T-helper 1 cell treated with Interleukin-12 subunit alpha and Interleukin-12 subunit beta and Interleukin-4 antibody, amounts not matched to agents 30 ng/mL and 1 ng/mL, for 36 hours (primary cell): ENCODE data around the gene HERC3. TPM values are rescaled to one million over a fixed set of nuclear protein-coding genes. Genes with fewer than 3 reads are reported as not detected.

Experiments
- intact Hi-C: fragments of 100-400 bp; cut with micrococcal nuclease; formaldehyde crosslinking; loops from one replicate; pipeline ENCODE4 v1.15.1; 2024
- total RNA-seq: library from RNA; stranded (reverse); gene quantifications from 2 replicates; pipeline ENCODE4 v1.2.3, GENCODE V29; 2022

Gene HERC3
- total RNA-seq, 1 donor from 2014 or later: 33.2 TPM

DNA sequence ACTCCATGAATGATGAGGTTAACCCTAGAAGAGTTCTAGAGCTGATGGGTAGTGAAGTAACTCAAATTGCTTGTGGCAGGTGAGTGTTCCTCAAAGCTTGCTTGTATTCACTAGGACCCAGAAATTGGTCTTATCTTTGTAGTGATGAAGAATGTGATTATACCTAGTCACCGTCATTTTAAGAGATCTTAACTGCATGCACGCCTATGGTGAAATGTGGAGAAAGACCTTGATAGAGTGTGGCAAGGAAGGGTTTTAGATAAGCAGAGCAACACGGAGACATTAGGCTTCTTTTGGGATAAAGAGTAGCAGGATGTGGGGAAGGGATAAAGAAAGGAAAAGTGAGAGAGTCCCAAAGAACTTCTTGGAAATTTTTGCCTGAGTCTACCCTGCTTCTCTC lies 62.9 kb downstream of the HERC3 start:
- intact Hi-C loops: no loop called here

- intact Hi-C loops: loop anchor here (1.0 to 2.0 kb wide), 4 partner anchors 66 to 446 kb away; no protein-coding TSS in a partner anchor
Observed at GRCh38 chr4:88659055-88659889, 67.0 kb downstream of the HERC3 start.

DNA sequence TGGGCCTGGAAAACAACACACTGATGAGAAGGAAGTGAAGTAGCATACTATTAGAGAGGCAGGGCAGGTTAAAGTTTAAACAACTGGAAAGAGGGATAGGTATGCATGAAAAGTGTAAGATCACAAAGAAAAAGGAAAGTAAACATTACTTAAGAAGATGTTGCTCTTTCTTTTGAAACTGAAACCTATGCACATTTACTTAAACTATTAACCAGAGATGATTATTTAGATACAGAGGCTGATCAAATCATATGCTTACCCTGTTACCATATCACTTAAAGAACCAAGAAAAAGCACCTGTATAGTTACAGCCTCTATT lies 67.6 kb downstream of the HERC3 start:
- intact Hi-C loops: loop anchor here (1.0 to 2.0 kb wide), 4 partner anchors 67 to 447 kb away; no protein-coding TSS in a partner anchor

GRCh38 chr4:88660446-88661294 lies 68.4 kb downstream of the HERC3 start:
- intact Hi-C loops: no loop called here

DNA sequence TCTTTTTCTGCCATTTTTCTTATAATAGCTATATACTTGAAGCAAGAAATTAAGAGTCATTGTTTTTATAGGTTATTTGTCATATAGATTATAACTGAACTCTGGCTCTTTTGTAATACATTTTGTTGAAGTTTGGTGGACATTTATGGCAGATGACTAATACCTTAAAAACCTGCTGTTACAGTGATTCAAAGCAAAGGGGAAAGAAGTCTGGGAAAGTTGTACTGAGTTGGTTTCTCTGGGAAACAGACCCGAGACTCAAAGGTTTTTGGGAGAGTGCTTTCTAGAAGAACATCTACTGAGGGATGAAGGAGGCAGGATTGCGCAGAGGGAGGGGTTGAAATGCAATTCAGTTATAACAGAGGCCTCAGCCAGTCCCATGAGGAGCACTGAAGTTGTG lies 69.5 kb downstream of the HERC3 start:
- intact Hi-C loops: no loop called here

DNA sequence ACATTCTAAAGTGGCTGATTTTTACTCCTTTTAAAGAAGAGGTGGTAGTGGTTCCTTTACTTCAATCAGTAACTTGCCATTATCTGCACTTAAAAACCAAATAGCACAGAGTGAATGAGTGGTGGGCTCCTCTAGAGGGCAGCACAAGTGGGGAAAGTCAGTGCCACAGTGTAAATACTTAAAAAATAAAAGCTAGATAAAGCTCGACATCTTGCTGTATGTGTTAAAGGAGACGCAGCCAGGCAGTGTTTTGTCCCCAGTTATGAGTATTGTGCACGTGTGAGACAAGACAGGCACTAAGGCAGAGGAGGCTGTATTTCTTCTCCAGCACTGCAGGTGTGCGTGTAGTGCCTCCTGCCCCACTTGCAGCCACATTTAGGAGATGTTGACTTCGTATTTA lies 80.7 kb downstream of the HERC3 start:
- intact Hi-C loops: loop anchor here (1.0 kb wide), 1 partner anchor 350 kb away; no protein-coding TSS in a partner anchor

GRCh38 chr4:88673886-88674285 lies 81.6 kb downstream of the HERC3 start:
- intact Hi-C loops: loop anchor here (1.0 kb wide), 1 partner anchor 349 kb away; no protein-coding TSS in a partner anchor

GRCh38 chr4:88674565-88674964 lies 82.3 kb downstream of the HERC3 start:
- intact Hi-C loops: no loop called here

- intact Hi-C loops: no loop called here
Observed at GRCh38 chr4:88674979-88675378, 82.7 kb downstream of the HERC3 start.

GRCh38 chr4:88675543-88675942 lies 83.3 kb downstream of the HERC3 start:
- intact Hi-C loops: no loop called here

- intact Hi-C loops: no loop called here
Observed at GRCh38 chr4:88681209-88681608, 88.9 kb downstream of the HERC3 start.

- intact Hi-C loops: no loop called here
Observed at GRCh38 chr4:88690355-88690754, 98.1 kb downstream of the HERC3 start.

GRCh38 chr4:88693792-88694191 lies 101.5 kb downstream of the HERC3 start:
- intact Hi-C loops: no loop called here

DNA sequence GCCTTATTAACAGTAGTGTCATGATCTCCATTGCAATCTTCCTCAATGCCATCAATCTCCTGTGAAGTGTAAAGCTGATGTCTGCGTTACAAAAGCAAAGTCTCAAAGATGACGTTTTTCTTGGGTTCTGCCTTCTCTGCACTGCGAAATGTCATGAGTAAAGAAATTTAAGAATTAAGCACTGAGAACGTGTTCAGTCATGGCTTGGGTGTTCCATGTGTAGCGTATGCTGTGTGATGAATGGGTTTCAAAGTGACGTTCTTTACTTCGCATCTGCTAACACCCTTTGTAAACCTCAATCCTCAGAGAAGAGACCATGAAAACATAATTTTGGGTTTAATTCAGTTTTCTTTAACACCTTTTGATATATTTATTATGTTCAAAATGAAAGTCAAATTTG lies 104.3 kb downstream of the HERC3 start:
- intact Hi-C loops: loop anchor here (1.0 to 5.0 kb wide), 6 partner anchors 96 to 415 kb away; partner anchors contain the start of genes PPM1K and TIGD2

GRCh38 chr4:88697141-88697540 lies 104.9 kb downstream of the HERC3 start:
- intact Hi-C loops: loop anchor here (1.0 to 5.0 kb wide), 6 partner anchors 95 to 414 kb away; partner anchors contain the start of genes PPM1K and TIGD2

- intact Hi-C loops: loop anchor here (1.0 to 5.0 kb wide), 6 partner anchors 95 to 414 kb away; partner anchors contain the start of genes PPM1K and TIGD2
Observed at GRCh38 chr4:88697588-88698329, 105.5 kb downstream of the HERC3 start, which contains the start of gene NAP1L5. TSS of gene NAP1L5 (minus strand) at chr4:88697829. CDS start at chr4:88697754, 75 bp downstream.

GRCh38 chr4:88698519-88698918 lies 106.2 kb downstream of the HERC3 start:
- intact Hi-C loops: loop anchor here (5.0 kb wide), 1 partner anchor 94 kb away; no protein-coding TSS in a partner anchor

- intact Hi-C loops: no loop called here
Observed at GRCh38 chr4:88702782-88703181, 110.5 kb downstream of the HERC3 start.

DNA sequence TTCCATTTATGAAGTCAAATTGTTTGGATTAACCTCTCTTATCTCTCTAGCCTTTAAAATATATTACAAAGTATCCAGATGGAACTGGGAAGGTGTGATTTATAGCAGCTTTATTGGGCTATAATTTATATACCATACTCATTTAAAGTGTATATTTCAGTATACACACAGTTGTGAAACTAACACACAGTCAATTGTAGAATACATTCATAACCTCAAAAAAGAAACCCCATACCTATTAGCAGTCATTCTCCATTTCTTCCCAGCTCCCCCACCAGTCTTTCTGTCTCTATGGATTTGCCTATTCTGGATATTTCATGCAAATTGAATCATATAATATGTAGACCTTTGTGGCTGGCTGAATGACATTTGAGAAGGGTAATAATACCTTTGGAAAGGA lies 112.9 kb downstream of the HERC3 start:
- intact Hi-C loops: no loop called here

GRCh38 chr4:88705805-88706492 lies 113.7 kb downstream of the HERC3 start:
- intact Hi-C loops: no loop called here
